HG03175 (cell line): ENCODE measurements around the gene BPIFA3.

Experiments
- ATAC-seq: cut with Tn5 transposase; IDR thresholded peaks from one replicate; pipeline ENCODE4 v1.9.1; 2021; ENCODE audit warnings: mild to moderate bottlenecking, moderate library complexity; ENCODE audit not compliant: unreplicated experiment

Gene BPIFA3

GRCh38 chr20:33211817-33212424, 5.2 kb upstream of the BPIFA3 start:
- ATAC-seq, result no peak

GRCh38 chr20:33224399-33224798, 7.2 kb downstream of the BPIFA3 start:
- ATAC-seq, result no peak

GRCh38 chr20:33229843-33230242, 12.7 kb downstream of the BPIFA3 start:
- no peak for ATAC-seq

GRCh38 chr20:33231237-33231636, 14.1 kb downstream of the BPIFA3 start:
- no peak for ATAC-seq

- ATAC-seq, result no peak
Observed at GRCh38 chr20:33232486-33233072, 15.4 kb downstream of the BPIFA3 start.

GRCh38 chr20:33233129-33233774, 16.1 kb downstream of the BPIFA3 start:
- no peak for ATAC-seq

- no peak for ATAC-seq
Observed at GRCh38 chr20:33234050-33234449, 16.9 kb downstream of the BPIFA3 start.

GRCh38 chr20:33235696-33236095, 18.5 kb downstream of the BPIFA3 start, which contains the start of gene BPIFA1:
BPIFA1 (plus strand) TSS chr20:33235996; CDS start chr20:33237712, 1,716 bp downstream.
- ATAC-seq, result no peak

GRCh38 chr20:33236351-33236750, 19.2 kb downstream of the BPIFA3 start:
- ATAC-seq, result no peak

- no peak for ATAC-seq
Observed at GRCh38 chr20:33237989-33238388, 20.8 kb downstream of the BPIFA3 start.

GRCh38 chr20:33239418-33239817, 22.3 kb downstream of the BPIFA3 start:
- ATAC-seq, result no peak

GRCh38 chr20:33239979-33240736, 23.0 kb downstream of the BPIFA3 start:
- no peak for ATAC-seq

GRCh38 chr20:33240923-33241322, 23.8 kb downstream of the BPIFA3 start:
- ATAC-seq, result no peak

GRCh38 chr20:33242319-33243100, 25.4 kb downstream of the BPIFA3 start:
- no peak for ATAC-seq

GRCh38 chr20:33246077-33246476, 28.9 kb downstream of the BPIFA3 start:
- no peak for ATAC-seq

GRCh38 chr20:33249456-33249855, 32.3 kb downstream of the BPIFA3 start:
- ATAC-seq, result no peak

GRCh38 chr20:33250666-33251065, 33.5 kb downstream of the BPIFA3 start:
- no peak for ATAC-seq

GRCh38 chr20:33251496-33251895, 34.3 kb downstream of the BPIFA3 start:
- ATAC-seq, result no peak

- ATAC-seq, result no peak
Observed at GRCh38 chr20:33252460-33252859, 35.3 kb downstream of the BPIFA3 start.

- ATAC-seq, result no peak
Observed at GRCh38 chr20:33255005-33255404, 37.9 kb downstream of the BPIFA3 start.

GRCh38 chr20:33257237-33257636, 40.1 kb downstream of the BPIFA3 start:
- no peak for ATAC-seq
